A549 (cell line): Measurements from ENCODE around the gene SETBP1. TPM values are rescaled to one million over a fixed set of nuclear protein-coding genes. Genes with fewer than 3 reads are reported as not detected.

ENCODE experiments used
- ATAC-seq, 2 experiments: fragments of 200-7000 bp in 1 of 2; fragments of >200 bp in 1 of 2; cut with Nextera tagmentation in 1 of 2; cut with Tn5 transposase in 1 of 2; 3 replicates each; pipeline versions ENCODE4 v1.8.0 to v1.9.1; 2018 to 2020; ENCODE audit warnings: mild to moderate bottlenecking in 1 of 2, moderate library complexity in 1 of 2
- CTCF ChIA-PET: fragments of 300-600 bp; sonication (Branson Sonifier 250); formaldehyde crosslinking; extraction: SDS; loops from one replicate; lab custom pipeline; 2021; ENCODE audit warnings: antibody characterized with exemption, inconsistent platforms; lab: Yijun Ruan, JAX
- POLR2A ChIA-PET: fragments of 350-600 bp; formaldehyde crosslinking; extraction: SDS; loops from one replicate; lab custom pipeline; 2021; ENCODE audit warnings: antibody characterized with exemption, inconsistent platforms; lab: Yijun Ruan, JAX
- DNase-seq, 2 experiments: peaks; one replicate each; pipeline versions ENCODE4 v3.0.0 to v3.0.0-alpha.2; 2011 to 2016; ENCODE audit warnings: low read depth in 1 of 2, low spot score in 1 of 2
- FAIRE-seq: peaks from 2 replicates; lab custom pipeline; 2011; peaks lifted over from hg19 to GRCh38; lab: Jason Lieb, UNC
- H3K27ac ChIP-seq, 2 experiments: fragments of >200 bp; sonication (Bioruptor Twin); formaldehyde crosslinking; 3 replicates each; pipeline ENCODE4 v1.5.1; 2016 to 2017
- H3K4me1 ChIP-seq: fragments of >200 bp; sonication (Bioruptor Twin); formaldehyde crosslinking; 3 replicates; pipeline ENCODE4 v1.6.1; 2016
- H3K4me2 ChIP-seq: fragments of >200 bp; sonication (Bioruptor Twin); formaldehyde crosslinking; 3 replicates; pipeline ENCODE4 v1.6.1; 2016
- H3K4me3 ChIP-seq: fragments of >200 bp; sonication (Bioruptor Twin); formaldehyde crosslinking; 3 replicates; pipeline ENCODE4 v1.5.1; 2016
- H3K9me3 ChIP-seq: fragments of >200 bp; sonication (Bioruptor Twin); formaldehyde crosslinking; 3 replicates; pipeline ENCODE4 v1.6.1; 2016
- ATOH8 ChIP-seq: fragments of 250-450 bp; sonication (Bioruptor Pico); IDR thresholded peaks from 2 replicates; pipeline ENCODE4 v1.5.0; 2020; ENCODE audit warnings: low read depth, mild to moderate bottlenecking, moderate library complexity
- BHLHE40 ChIP-seq: IDR thresholded peaks from 2 replicates; pipeline ENCODE4 v1.6.1; 2012; ENCODE audit warnings: low read depth, low read length, inconsistent platforms
- CEBPB ChIP-seq, 2 experiments: fragments of >200 bp in 1 of 2; sonication (Bioruptor Twin) in 1 of 2; formaldehyde crosslinking in 1 of 2; IDR thresholded peaks; 2 replicates each; pipeline ENCODE4 v1.6.1; 2012 to 2016
- CHD4 ChIP-seq: fragments of 200-600 bp; sonication (generic); IDR thresholded peaks from 2 replicates; pipeline ENCODE4 v1.6.1; 2016; ENCODE audit warnings: antibody characterized with exemption, mild to moderate bottlenecking, borderline replicate concordance
- EHF ChIP-seq: fragments of 250-450 bp; sonication (Bioruptor Pico); IDR thresholded peaks from 2 replicates; pipeline ENCODE4 v1.5.0; 2020; ENCODE audit warnings: mild to moderate bottlenecking
- EP300 ChIP-seq, 2 experiments: fragments of >200 bp; sonication (Bioruptor Twin); formaldehyde crosslinking; IDR thresholded peaks; 2 replicates in 1 of 2; 3 replicates in 1 of 2; pipeline ENCODE4 v1.6.1; 2016 to 2017
- FOSL2 ChIP-seq, 2 experiments: fragments of 450-650 bp in 1 of 2; fragments of >200 bp in 1 of 2; sonication (Bioruptor Twin) in 1 of 2; formaldehyde crosslinking; IDR thresholded peaks; 2 replicates each; pipeline versions ENCODE4 v1.5.0 to v1.6.1; 2016 to 2020; ENCODE audit warnings: mild to moderate bottlenecking in 1 of 2, moderate library complexity in 1 of 2
- HOXA7 ChIP-seq: fragments of 250-450 bp; sonication (Bioruptor Pico); IDR thresholded peaks from 2 replicates; pipeline ENCODE4 v1.5.0; 2020; ENCODE audit warnings: mild to moderate bottlenecking, moderate library complexity
- HOXB13 ChIP-seq: fragments of 250-450 bp; sonication (Bioruptor Pico); IDR thresholded peaks from 2 replicates; pipeline ENCODE4 v1.5.0; 2020; ENCODE audit warnings: low read depth, mild to moderate bottlenecking, moderate library complexity
- HOXB5 ChIP-seq: fragments of 250-450 bp; sonication (Bioruptor Pico); IDR thresholded peaks from 2 replicates; pipeline ENCODE4 v1.5.0; 2020; ENCODE audit warnings: mild to moderate bottlenecking, moderate library complexity
- MAFK ChIP-seq: fragments of 450-650 bp; IDR thresholded peaks from 2 replicates; pipeline ENCODE4 v1.6.1; 2014; ENCODE audit not compliant: partially characterized antibody
- MAX ChIP-seq: IDR thresholded peaks from 2 replicates; pipeline ENCODE4 v1.6.1; 2012
- MYC ChIP-seq: IDR thresholded peaks from 2 replicates; pipeline ENCODE4 v1.6.1; 2012; ENCODE audit warnings: mild to moderate bottlenecking, inconsistent platforms, low read length, improper control_type of control experiment, borderline replicate concordance
- NFE2L2 ChIP-seq: fragments of 150-350 bp; conservative IDR thresholded peaks from 2 replicates; pipeline ENCODE4 v1.6.1; 2014; ENCODE audit warnings: low read length
- NPAS2 ChIP-seq: fragments of 250-450 bp; sonication (Bioruptor Pico); IDR thresholded peaks from 2 replicates; pipeline ENCODE4 v1.8.0; 2022; ENCODE audit warnings: mild to moderate bottlenecking, moderate library complexity, borderline replicate concordance
- PBX3 ChIP-seq: IDR thresholded peaks from 2 replicates; pipeline ENCODE4 v1.6.1; 2012
- POLR2A ChIP-seq: IDR thresholded peaks from 2 replicates; pipeline ENCODE4 v1.6.1; 2012; ENCODE audit warnings: mild to moderate bottlenecking, low read length
- RAD21 ChIP-seq, 2 experiments: fragments of >200 bp in 1 of 2; sonication (Bioruptor Twin) in 1 of 2; formaldehyde crosslinking in 1 of 2; IDR thresholded peaks in 1 of 2; conservative IDR thresholded peaks in 1 of 2; 2 replicates in 1 of 2; 3 replicates in 1 of 2; pipeline ENCODE4 v1.6.1; 2012 to 2018; ENCODE audit warnings: inconsistent platforms in 1 of 2
- RARB ChIP-seq: fragments of 250-450 bp; sonication (Bioruptor Pico); IDR thresholded peaks from 2 replicates; pipeline ENCODE4 v1.8.0; 2021; ENCODE audit warnings: mild to moderate bottlenecking, moderate library complexity
- RCOR1 ChIP-seq: fragments of 150-350 bp; IDR thresholded peaks from 2 replicates; pipeline ENCODE4 v1.6.1; 2014; ENCODE audit warnings: antibody characterized with exemption, low read length, low read depth
- RNF2 ChIP-seq: fragments of 200-600 bp; sonication (generic); IDR thresholded peaks from 2 replicates; pipeline ENCODE4 v1.6.1; 2016; ENCODE audit warnings: low read depth, mild to moderate bottlenecking, antibody characterized with exemption, moderate library complexity, borderline replicate concordance
- SMC3 ChIP-seq: fragments of >200 bp; sonication (Bioruptor Twin); formaldehyde crosslinking; IDR thresholded peaks from 3 replicates; pipeline ENCODE4 v1.6.1; 2018; ENCODE audit warnings: inconsistent platforms
- TP53 ChIP-seq: fragments of 250-450 bp; sonication (Bioruptor Pico); IDR thresholded peaks from 2 replicates; pipeline ENCODE4 v1.5.0; 2021; ENCODE audit warnings: mild to moderate bottlenecking, moderate library complexity
- ZNF302 ChIP-seq: fragments of 250-450 bp; sonication (Bioruptor Pico); IDR thresholded peaks from 2 replicates; pipeline ENCODE4 v1.9.0; 2021; ENCODE audit warnings: inconsistent platforms, mild to moderate bottlenecking, moderate library complexity
- ZSCAN20 ChIP-seq: fragments of 250-450 bp; sonication (Bioruptor Pico); IDR thresholded peaks from 2 replicates; pipeline ENCODE4 v1.8.0; 2022; ENCODE audit warnings: mild to moderate bottlenecking, moderate library complexity
- WGBS: methylation state at CpG from one replicate; pipeline ENCODE4 v1.1.6; 2017; ENCODE audit errors: missing lambda C conversion rate; 5-methylcytosine and 5-hydroxymethylcytosine counted together
- polyA plus RNA-seq, 4 experiments: library from polyadenylated mRNA; depleted of rRNA in 3 of 4; stranded (reverse); fragments of >200 nt; fragmentation: RNase III in 1 of 4; extraction: RNeasy Plus Mini Kit Qiagen cat#74134 plus additional on column Dnase treatment in 1 of 4; gene quantifications; 2 replicates in 3 of 4; 3 replicates in 1 of 4; pipeline ENCODE4 v1.2.3, GENCODE V29; 2011 to 2017
- TF ChIP-seq, protein P1 (sequence below): fragments of 250-450 bp; sonication (Bioruptor Pico); IDR thresholded peaks from 2 replicates; pipeline ENCODE4 v1.5.0; 2021; ENCODE audit warnings: mild to moderate bottlenecking, moderate library complexity, borderline replicate concordance

SETBP1 gene
- polyA plus RNA-seq, 2 of the 4 experiments (the other 2 are of a cell fraction) = 0.50 to 1.9 TPM

DNA sequence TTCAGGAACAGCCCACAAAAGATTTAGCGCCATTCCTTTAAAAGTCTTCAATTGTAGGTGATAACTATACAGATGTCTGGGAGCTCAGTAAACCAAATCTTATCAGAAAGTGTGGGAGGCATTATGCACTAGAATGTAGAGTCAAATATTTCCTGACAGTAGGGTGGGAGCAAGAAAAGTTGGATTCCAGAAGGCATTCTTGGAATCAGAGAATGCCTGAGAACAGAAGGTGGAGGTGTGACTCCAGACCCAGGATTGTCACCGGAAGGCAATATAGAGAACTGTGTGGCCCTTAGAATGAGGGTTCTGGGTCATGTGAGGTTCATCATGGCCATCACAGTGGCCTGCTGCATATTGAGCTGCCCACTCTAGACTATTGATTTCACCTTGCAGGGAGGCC is 90.0 kb downstream of the SETBP1 start:
- DNase-seq = no peak
- H3K9me3 ChIP-seq = no peaks in the 10 kb centered on the region
- TF ChIP-seq ATOH8 (no peak), ZNF302 (no peak), RAD21 (conservative IDR thresholded peaks at IDR 0.05 in 1 of 2, IDR thresholded peaks at IDR 0.05 in 1 of 2) (no peak), PBX3 (no peak), HOXB13 (no peak), HOXB5 (no peak), RARB (CRISPR knock-in tag) (no peak), RCOR1 (no peak), CHD4 (no peak), MAFK (no peak), NFE2L2 (no peak), EP300 (IDR thresholded peaks at IDR 0.05) (no peak), ZSCAN20 (CRISPR knock-in tag) (no peak)
- ChIA-PET POLR2A (no interaction called here), CTCF (no interaction called here)
- H3K27ac ChIP-seq = no peak overlapping the region
- peaks cover 14% of the 10 kb centered on the region for H3K4me1 ChIP-seq
- WGBS = 86% methylated on average over 2 of the region's 2 CpGs
- no peak overlapping the region for H3K4me3 ChIP-seq
- no peak overlapping the region for H3K4me2 ChIP-seq
- no peak for ATAC-seq
- no peak for FAIRE-seq

- ATAC-seq = peak in 1 of 2 experiments; percentile 45; a peak in 3 of 6 replicates
Measured at GRCh38 chr18:44771572-44771955, 90.9 kb downstream of the SETBP1 start.

More at GRCh38 chr18:44771572-44771955, 90.9 kb downstream of the SETBP1 start:
- H3K4me3 ChIP-seq = no peak overlapping the region
- DNase-seq = no peak
- no peaks in the 10 kb centered on the region for H3K9me3 ChIP-seq
- TF ChIP-seq RNF2 = no peak
- TF ChIP-seq POLR2A = no peak
- TF ChIP-seq EHF = no peak
- TF ChIP-seq NPAS2 (CRISPR knock-in tag) = no peak
- TF ChIP-seq HOXA7 (CRISPR knock-in tag) = no peak
- TF ChIP-seq NFE2L2 = no peak
- TF ChIP-seq FOSL2 (IDR thresholded peaks at IDR 0.05) = no peak
- no peak for TF ChIP-seq FOSL2 (CRISPR knock-in tag; IDR thresholded peaks at IDR 0.05)
- TF ChIP-seq BHLHE40 = no peak
- no peak for TF ChIP-seq CEBPB (IDR thresholded peaks at IDR 0.05)
- TF ChIP-seq MYC = no peak
- no peak for TF ChIP-seq TP53 (CRISPR knock-in tag)
- no peak for TF ChIP-seq SMC3
- TF ChIP-seq, protein P1, sequence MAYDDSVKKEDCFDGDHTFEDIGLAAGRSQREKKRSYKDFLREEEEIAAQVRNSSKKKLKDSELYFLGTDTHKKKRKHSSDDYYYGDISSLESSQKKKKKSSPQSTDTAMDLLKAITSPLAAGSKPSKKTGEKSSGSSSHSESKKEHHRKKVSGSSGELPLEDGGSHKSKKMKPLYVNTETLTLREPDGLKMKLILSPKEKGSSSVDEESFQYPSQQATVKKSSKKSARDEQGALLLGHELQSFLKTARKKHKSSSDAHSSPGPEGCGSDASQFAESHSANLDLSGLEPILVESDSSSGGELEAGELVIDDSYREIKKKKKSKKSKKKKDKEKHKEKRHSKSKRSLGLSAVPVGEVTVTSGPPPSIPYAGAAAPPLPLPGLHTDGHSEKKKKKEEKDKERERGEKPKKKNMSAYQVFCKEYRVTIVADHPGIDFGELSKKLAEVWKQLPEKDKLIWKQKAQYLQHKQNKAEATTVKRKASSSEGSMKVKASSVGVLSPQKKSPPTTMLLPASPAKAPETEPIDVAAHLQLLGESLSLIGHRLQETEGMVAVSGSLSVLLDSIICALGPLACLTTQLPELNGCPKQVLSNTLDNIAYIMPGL (CRISPR knock-in tag) = no peak
- TF ChIP-seq MAX = no peak
- no peak for TF ChIP-seq MAFK
- no peak for FAIRE-seq
- peak overlapping the region; percentile 48 to 51; a peak in 4 of 6 replicates for H3K27ac ChIP-seq
- H3K4me2 ChIP-seq = peak overlapping the region; percentile 57
- ChIA-PET CTCF (no interaction called here), POLR2A (no interaction called here)
- 39% methylated on average over 4 of the region's 5 CpGs for WGBS
- H3K4me1 ChIP-seq = peaks cover 14% of the 10 kb centered on the region
